Activated T-helper 2 cell treated with anti-CD3 and anti-CD28 coated beads, Interferon-gamma antibody, Interleukin-2, Interleukin-4, amounts not matched to agents 10 μg/mL and 5 μg/mL and 100 μg/mL, durations not matched to agents 14 hours and 24 hours and 36 hours (primary cell): ENCODE results near the gene CDHR4. TPM values are rescaled to one million over a fixed set of nuclear protein-coding genes. Genes with fewer than 3 reads are reported as not detected.

Experiments
- DNase-seq: peaks from one replicate; pipeline ENCODE4 v3.0.0; 2021; ENCODE audit warnings: low spot score
- H3K27ac Mint-ChIP-seq: one replicate; pipeline ENCODE4 v1.8.0; 2021; ENCODE audit warnings: mixed read lengths
- H3K27me3 Mint-ChIP-seq: one replicate; pipeline ENCODE4 v1.8.0; 2021; ENCODE audit warnings: low read depth, mixed read lengths
- H3K36me3 Mint-ChIP-seq: one replicate; pipeline ENCODE4 v1.8.0; 2021; ENCODE audit warnings: low read depth, mixed read lengths
- H3K4me1 Mint-ChIP-seq: one replicate; pipeline ENCODE4 v1.8.0; 2021; ENCODE audit warnings: low read depth, mixed read lengths
- H3K4me3 Mint-ChIP-seq: one replicate; pipeline ENCODE4 v1.8.0; 2021; ENCODE audit warnings: low read depth, mild to moderate bottlenecking, moderate library complexity, mixed read lengths
- H3K9me3 Mint-ChIP-seq: one replicate; pipeline ENCODE4 v1.8.0; 2021; ENCODE audit warnings: mixed read lengths
- intact Hi-C: fragments of 100-400 bp; cut with micrococcal nuclease; formaldehyde crosslinking; loops from one replicate; pipeline ENCODE4 v1.15.1; 2023
- total RNA-seq: library from RNA; stranded (reverse); gene quantifications from 2 replicates; pipeline ENCODE4 v1.2.3, GENCODE V29; 2022

CDHR4 gene
- total RNA-seq, 1 donor from 2014 or later, result not detected

GRCh38 chr3:49799105-49799504 lies 568 bp downstream of the CDHR4 start:
- H3K27ac Mint-ChIP-seq, result no peak overlapping the region
- H3K4me1 Mint-ChIP-seq, result peaks cover 7% of the 10 kb centered on the region
- no peak for DNase-seq
- H3K9me3 Mint-ChIP-seq, result no peaks in the 10 kb centered on the region
- H3K4me3 Mint-ChIP-seq, result no peak overlapping the region
- H3K36me3 Mint-ChIP-seq, result no peaks in the 10 kb centered on the region
- intact Hi-C loops, result no loop called here
- H3K27me3 Mint-ChIP-seq, result peaks cover 18% of the 10 kb centered on the region

- no peaks in the 10 kb centered on the region for H3K36me3 Mint-ChIP-seq
- H3K4me1 Mint-ChIP-seq, result no peaks in the 10 kb centered on the region
- H3K4me3 Mint-ChIP-seq, result no peak overlapping the region
- peaks cover 1% of the 10 kb centered on the region for H3K27me3 Mint-ChIP-seq
- no peaks in the 10 kb centered on the region for H3K9me3 Mint-ChIP-seq
- no peak overlapping the region for H3K27ac Mint-ChIP-seq
- intact Hi-C loops, result no loop called here
- DNase-seq, result no peak
These were observed 4.5 kb downstream of the CDHR4 start for GRCh38 chr3:49794926-49795905.

- intact Hi-C loops, result no loop called here
- H3K27ac Mint-ChIP-seq, result no peak overlapping the region
- no peak for DNase-seq
- H3K4me3 Mint-ChIP-seq, result no peak overlapping the region
- H3K36me3 Mint-ChIP-seq, result no peaks in the 10 kb centered on the region
- H3K27me3 Mint-ChIP-seq, result peaks cover 1% of the 10 kb centered on the region
- no peaks in the 10 kb centered on the region for H3K9me3 Mint-ChIP-seq
- peaks cover 2% of the 10 kb centered on the region for H3K4me1 Mint-ChIP-seq
These were observed 5.2 kb downstream of the CDHR4 start for GRCh38 chr3:49794431-49794830.

- Mint-ChIP-seq H3K4me1 (peaks cover 2% of the 10 kb centered on the region), H3K9me3 (no peaks in the 10 kb centered on the region), H3K27ac (no peak overlapping the region), H3K4me3 (no peak overlapping the region), H3K27me3 (peaks cover 1% of the 10 kb centered on the region), H3K36me3 (no peaks in the 10 kb centered on the region)
- intact Hi-C loops, result no loop called here
- DNase-seq, result no peak
These were observed 6.1 kb downstream of the CDHR4 start for GRCh38 chr3:49793486-49794085.

GRCh38 chr3:49792371-49793150 lies 7.1 kb downstream of the CDHR4 start:
- no peaks in the 10 kb centered on the region for H3K9me3 Mint-ChIP-seq
- intact Hi-C loops, result no loop called here
- H3K27ac Mint-ChIP-seq, result no peak overlapping the region
- H3K4me3 Mint-ChIP-seq, result no peak overlapping the region
- H3K4me1 Mint-ChIP-seq, result peaks cover 2% of the 10 kb centered on the region
- no peak for DNase-seq
- H3K27me3 Mint-ChIP-seq, result peaks cover 1% of the 10 kb centered on the region
- H3K36me3 Mint-ChIP-seq, result no peaks in the 10 kb centered on the region

- Mint-ChIP-seq H3K36me3 (no peaks in the 10 kb centered on the region), H3K27me3 (no peaks in the 10 kb centered on the region), H3K4me3 (no peak overlapping the region), H3K27ac (no peak overlapping the region), H3K4me1 (peaks cover 9% of the 10 kb centered on the region), H3K9me3 (no peaks in the 10 kb centered on the region)
- DNase-seq, result no peak
- intact Hi-C loops, result no loop called here
These were observed 8.1 kb downstream of the CDHR4 start for GRCh38 chr3:49791571-49791970.

- Mint-ChIP-seq H3K4me1 (peaks cover 10% of the 10 kb centered on the region), H3K36me3 (peaks cover under 1% of the 10 kb centered on the region), H3K27me3 (no peaks in the 10 kb centered on the region), H3K9me3 (no peaks in the 10 kb centered on the region), H3K4me3 (no peak overlapping the region), H3K27ac (no peak overlapping the region)
- intact Hi-C loops, result no loop called here
- no peak for DNase-seq
These were observed 8.9 kb downstream of the CDHR4 start for GRCh38 chr3:49790626-49791411.

- Mint-ChIP-seq H3K4me1 (peaks cover 17% of the 10 kb centered on the region), H3K36me3 (peaks cover 15% of the 10 kb centered on the region), H3K27me3 (no peaks in the 10 kb centered on the region), H3K4me3 (no peak overlapping the region), H3K27ac (no peak overlapping the region), H3K9me3 (no peaks in the 10 kb centered on the region)
- no peak for DNase-seq
- intact Hi-C loops, result no loop called here
These were observed 11.6 kb downstream of the CDHR4 start for GRCh38 chr3:49788056-49788455.

- DNase-seq, result no peak
- Mint-ChIP-seq H3K9me3 (no peaks in the 10 kb centered on the region), H3K36me3 (peaks cover 15% of the 10 kb centered on the region), H3K27me3 (no peaks in the 10 kb centered on the region), H3K4me1 (peaks cover 17% of the 10 kb centered on the region), H3K27ac (peak overlapping the region; percentile 95), H3K4me3 (peak overlapping the region; percentile 90)
- intact Hi-C loops, result loop anchor here (2.0 kb wide), 1 partner anchor 375 kb away; the partner anchor contains the start of gene TCTA
These were observed 12.1 kb downstream of the CDHR4 start for GRCh38 chr3:49787536-49787935.

GRCh38 chr3:49787182-49787464 lies 12.6 kb downstream of the CDHR4 start:
- peaks cover 17% of the 10 kb centered on the region for H3K4me1 Mint-ChIP-seq
- intact Hi-C loops, result loop anchor here (2.0 kb wide), 1 partner anchor 374 kb away; the partner anchor contains the start of gene TCTA

GRCh38 chr3:49786357-49787181 lies 13.1 kb downstream of the CDHR4 start, which contains the start of gene IP6K1:
IP6K1 (minus strand) TSS chr3:49786542; CDS start chr3:49748040, 38,502 bp downstream.
- H3K27me3 Mint-ChIP-seq, result no peaks in the 10 kb centered on the region
- H3K4me1 Mint-ChIP-seq, result peaks cover 17% of the 10 kb centered on the region
- H3K27ac Mint-ChIP-seq, result peak within 1 kb of the TSS; percentile 95
- intact Hi-C loops, result loop anchor here (1.0 to 2.0 kb wide), 2 partner anchors 17 to 374 kb away; partner anchors contain the start of genes INKA1 and TCTA
- peak within 1 kb of the TSS; percentile 90 for H3K4me3 Mint-ChIP-seq
- H3K36me3 Mint-ChIP-seq, result peaks cover 15% of the 10 kb centered on the region
- peak; percentile 100 for DNase-seq
- no peaks in the 10 kb centered on the region for H3K9me3 Mint-ChIP-seq

More at GRCh38 chr3:49787182-49787464, 12.6 kb downstream of the CDHR4 start:
- no peak for DNase-seq
- Mint-ChIP-seq H3K27ac (peak overlapping the region; percentile 95), H3K27me3 (no peaks in the 10 kb centered on the region), H3K4me3 (peak overlapping the region; percentile 90), H3K36me3 (peaks cover 15% of the 10 kb centered on the region), H3K9me3 (no peaks in the 10 kb centered on the region)
